Measurements from ENCODE around the gene VASH2. TPM values are rescaled to one million over a fixed set of nuclear protein-coding genes. Genes with fewer than 3 reads are reported as not detected.

VASH2 gene
- total and polyA plus RNA-seq, 2 of the 4 experiments (the other 2 are of a cell fraction) = 0.90 to 1.2 TPM

DNA sequence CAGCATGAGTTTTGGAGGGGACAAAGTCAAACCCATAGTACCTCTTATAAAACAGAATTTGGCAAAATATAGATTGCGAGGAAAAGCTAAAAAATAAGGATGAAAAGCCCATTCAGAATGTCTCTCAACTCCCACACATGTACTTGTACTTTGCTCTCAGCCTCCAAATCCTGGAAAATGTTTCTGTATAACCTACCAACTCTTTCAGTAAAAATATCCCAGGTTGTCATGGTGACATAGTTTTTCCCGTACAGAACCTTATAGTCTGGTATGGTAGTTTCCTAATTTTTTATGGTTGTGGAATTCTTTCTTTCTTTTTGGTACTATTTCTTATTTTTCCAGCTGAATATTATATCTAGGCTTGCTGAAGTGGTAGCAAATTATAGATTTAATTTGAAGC is 85.2 kb downstream of the VASH2 start:
- H3K14ac ChIP-seq (replicated peaks; ENCODE audit: low read depth, low read length) = no peak overlapping the region
- H3K4me1 ChIP-seq (ENCODE audit: control insufficient read depth, insufficient read depth, low read length) = no peaks in the 10 kb centered on the region
- no peak overlapping the region for H3K27ac ChIP-seq (ENCODE audit: insufficient read depth, low read length)
- H3K4ac ChIP-seq (ENCODE audit: low read depth, low read length) = no peak overlapping the region
- no peak overlapping the region for H2BK20ac ChIP-seq (ENCODE audit: low read depth, low read length)
- no peaks in the 10 kb centered on the region for H3K36me3 ChIP-seq (ENCODE audit: control insufficient read depth, insufficient read depth, low read length)
- no peak overlapping the region for H2BK120ac ChIP-seq (ENCODE audit: low read depth, low read length)
- H3K9me1 ChIP-seq (ENCODE audit: insufficient read depth, low read length) = no peaks in the 10 kb centered on the region
- H4K8ac ChIP-seq (ENCODE audit: low read depth in 2 of 2, low read length in 2 of 2) = no peak overlapping the region
- ATAC-seq (ENCODE audit: low read depth) (no peak), DNase-seq (no peak)
- no peak overlapping the region for H2BK5ac ChIP-seq (ENCODE audit: low read depth, low read length, poor library complexity, severe bottlenecking)
- H3K27me3 ChIP-seq (ENCODE audit: control insufficient read depth, insufficient read depth, low read length) = peaks cover 8% of the 10 kb centered on the region
- H3K4me2 ChIP-seq (ENCODE audit: low read depth, low read length) = no peak overlapping the region
- dilution Hi-C loops (cut with HindIII; ENCODE audit: low sequenced_read_pairs, unreplicated experiment) (no loop called here), in situ Hi-C loops (cut with MboI; ENCODE audit: low sequenced_read_pairs) (no loop called here), intact Hi-C loops (cut with micrococcal nuclease) (no loop called here)
- H3K23ac ChIP-seq (ENCODE audit: low read depth, low read length) = no peak overlapping the region
- H4K91ac ChIP-seq (ENCODE audit: insufficient read depth, low read depth, low read length) = no peak overlapping the region
- no peak overlapping the region for H4K5ac ChIP-seq (ENCODE audit: low read depth, low read length)
- BruUV-seq (replicated peaks) = no TSS peak
- ChIA-PET CTCF (no interaction called here), POLR2A (ENCODE audit: unreplicated experiment) (no interaction called here)
- H3K56ac ChIP-seq (ENCODE audit: extremely low read depth, insufficient read depth, low read length) = no peak overlapping the region
- H4K20me1 ChIP-seq (ENCODE audit: insufficient read depth, low read length) = no peaks in the 10 kb centered on the region
- H3K9me3 ChIP-seq (ENCODE audit: control insufficient read depth, insufficient read depth, low read length) = peaks cover 2% of the 10 kb centered on the region; the same call in 1 of the 2 replicates
- H3K18ac ChIP-seq (ENCODE audit: low read depth, low read length) = no peak overlapping the region
- no CpG with 5 or more reads among the region's 2 CpGs for WGBS, 2 experiments (ENCODE audit: extremely low coverage in 2 of 2, insufficient read length in 1 of 2)
- no peak overlapping the region for H3K4me3 ChIP-seq (ENCODE audit: insufficient read depth, low read depth, low read length)
- no peak overlapping the region for H2AFZ ChIP-seq (replicated peaks; ENCODE audit: low read length, poor library complexity)
- no peak overlapping the region for H2AK9ac ChIP-seq (replicated peaks; ENCODE audit: low read depth, low read length, poor library complexity)
- no peak overlapping the region for H3K9ac ChIP-seq (ENCODE audit: low read depth, low read length)
- H2BK15ac ChIP-seq (ENCODE audit: low read depth, low read length) = no peak overlapping the region
- TF ChIP-seq RFX5 (IDR thresholded peaks at IDR 0.05; ENCODE audit: low read depth, low read length) (no peak), SMC3 (IDR thresholded peaks at IDR 0.05; ENCODE audit: low read depth, low read length) (no peak), FOS (IDR thresholded peaks at IDR 0.05; ENCODE audit: low read depth, low read length) (no peak), RAD21 (IDR thresholded peaks at IDR 0.05; ENCODE audit: low read length) (no peak), RCOR1 (IDR thresholded peaks at IDR 0.05; ENCODE audit: insufficient replicate concordance, low read length) (no peak), POLR2A (IDR thresholded peaks at IDR 0.05; ENCODE audit: low read depth, low read length) (no peak), MAZ (IDR thresholded peaks at IDR 0.05; ENCODE audit: borderline replicate concordance, low read depth, low read length) (no peak), NFE2L2 (IDR thresholded peaks at IDR 0.05; ENCODE audit: low read depth, low read length) (no peak), MAFK (IDR thresholded peaks at IDR 0.05; ENCODE audit: low read depth, low read length) (no peak), CHD1 (IDR thresholded peaks at IDR 0.05; ENCODE audit: low read depth, low read length) (no peak), MXI1 (IDR thresholded peaks at IDR 0.05; ENCODE audit: borderline replicate concordance, low read depth, low read length) (no peak), BHLHE40 (IDR thresholded peaks at IDR 0.05; ENCODE audit: low read depth, low read length) (no peak), CEBPB (IDR thresholded peaks at IDR 0.05; ENCODE audit: low read depth, low read length) (no peak)
- TF ChIP-seq, protein P1, sequence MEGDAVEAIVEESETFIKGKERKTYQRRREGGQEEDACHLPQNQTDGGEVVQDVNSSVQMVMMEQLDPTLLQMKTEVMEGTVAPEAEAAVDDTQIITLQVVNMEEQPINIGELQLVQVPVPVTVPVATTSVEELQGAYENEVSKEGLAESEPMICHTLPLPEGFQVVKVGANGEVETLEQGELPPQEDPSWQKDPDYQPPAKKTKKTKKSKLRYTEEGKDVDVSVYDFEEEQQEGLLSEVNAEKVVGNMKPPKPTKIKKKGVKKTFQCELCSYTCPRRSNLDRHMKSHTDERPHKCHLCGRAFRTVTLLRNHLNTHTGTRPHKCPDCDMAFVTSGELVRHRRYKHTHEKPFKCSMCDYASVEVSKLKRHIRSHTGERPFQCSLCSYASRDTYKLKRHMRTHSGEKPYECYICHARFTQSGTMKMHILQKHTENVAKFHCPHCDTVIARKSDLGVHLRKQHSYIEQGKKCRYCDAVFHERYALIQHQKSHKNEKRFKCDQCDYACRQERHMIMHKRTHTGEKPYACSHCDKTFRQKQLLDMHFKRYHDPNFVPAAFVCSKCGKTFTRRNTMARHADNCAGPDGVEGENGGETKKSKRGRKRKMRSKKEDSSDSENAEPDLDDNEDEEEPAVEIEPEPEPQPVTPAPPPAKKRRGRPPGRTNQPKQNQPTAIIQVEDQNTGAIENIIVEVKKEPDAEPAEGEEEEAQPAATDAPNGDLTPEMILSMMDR (conservative IDR thresholded peaks at IDR 0.05; ENCODE audit: low read depth, low read length) = no peak
- TF ChIP-seq, protein P2, sequence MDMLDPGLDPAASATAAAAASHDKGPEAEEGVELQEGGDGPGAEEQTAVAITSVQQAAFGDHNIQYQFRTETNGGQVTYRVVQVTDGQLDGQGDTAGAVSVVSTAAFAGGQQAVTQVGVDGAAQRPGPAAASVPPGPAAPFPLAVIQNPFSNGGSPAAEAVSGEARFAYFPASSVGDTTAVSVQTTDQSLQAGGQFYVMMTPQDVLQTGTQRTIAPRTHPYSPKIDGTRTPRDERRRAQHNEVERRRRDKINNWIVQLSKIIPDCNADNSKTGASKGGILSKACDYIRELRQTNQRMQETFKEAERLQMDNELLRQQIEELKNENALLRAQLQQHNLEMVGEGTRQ (IDR thresholded peaks at IDR 0.05; ENCODE audit: low read depth, low read length) = no peak
- TF ChIP-seq, protein P3, sequence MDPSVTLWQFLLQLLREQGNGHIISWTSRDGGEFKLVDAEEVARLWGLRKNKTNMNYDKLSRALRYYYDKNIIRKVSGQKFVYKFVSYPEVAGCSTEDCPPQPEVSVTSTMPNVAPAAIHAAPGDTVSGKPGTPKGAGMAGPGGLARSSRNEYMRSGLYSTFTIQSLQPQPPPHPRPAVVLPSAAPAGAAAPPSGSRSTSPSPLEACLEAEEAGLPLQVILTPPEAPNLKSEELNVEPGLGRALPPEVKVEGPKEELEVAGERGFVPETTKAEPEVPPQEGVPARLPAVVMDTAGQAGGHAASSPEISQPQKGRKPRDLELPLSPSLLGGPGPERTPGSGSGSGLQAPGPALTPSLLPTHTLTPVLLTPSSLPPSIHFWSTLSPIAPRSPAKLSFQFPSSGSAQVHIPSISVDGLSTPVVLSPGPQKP (IDR thresholded peaks at IDR 0.05; ENCODE audit: borderline replicate concordance, low read depth, low read length) = no peak
- H3K79me1 ChIP-seq (ENCODE audit: low read depth in 1 of 2, low read length in 2 of 2) = no peaks in the 10 kb centered on the region
- no peak overlapping the region for H2AK5ac ChIP-seq (ENCODE audit: low read depth, low read length)
